CD4-positive, alpha-beta T cell (primary cell): ENCODE results near the gene DNAH3. TPM values are rescaled to one million over a fixed set of nuclear protein-coding genes. Genes with fewer than 3 reads are reported as not detected.

ENCODE experiments used
- ATAC-seq: fragments of 200-7000 bp; cut with Tn5 transposase; one replicate; pipeline ENCODE4 v1.10.0; 2022; ENCODE audit warnings: mild to moderate bottlenecking; ENCODE audit not compliant: poor library complexity
- CTCF ChIA-PET: fragments of 350-600 bp; sonication (Branson Sonifier 250); formaldehyde crosslinking; loops from one replicate; lab custom pipeline; 2021; ENCODE audit warnings: antibody characterized with exemption, inconsistent platforms; lab: Charles Lee
- POLR2A ChIA-PET: fragments of 350-600 bp; sonication (Branson Sonifier 250); formaldehyde crosslinking; loops from one replicate; lab custom pipeline; 2021; ENCODE audit warnings: antibody characterized with exemption, inconsistent platforms; lab: Charles Lee
- DNase-seq, 14 experiments: peaks; one replicate each; pipeline ENCODE4 v3.0.0-alpha.2; 2013 to 2020; ENCODE audit warnings: mixed read lengths in 2 of 14
- H3K27ac ChIP-seq, 2 donors: one replicate each; pipeline versions ENCODE4 v1.5.1 to v1.7.0; 2013; ENCODE audit warnings: low read length in 2 of 2, low read depth in 1 of 2, mild to moderate bottlenecking in 1 of 2
- H3K27me3 ChIP-seq, 2 experiments: 1 replicate in 1 of 2; 2 replicates in 1 of 2; pipeline versions ENCODE4 v1.6.1 to v1.7.0; 2013; ENCODE audit warnings: low read length in 2 of 2, control low read depth in 1 of 2, mild to moderate bottlenecking in 1 of 2, moderate library complexity in 1 of 2; ENCODE audit not compliant: insufficient read depth in 2 of 2, control insufficient read depth in 1 of 2
- H3K36me3 ChIP-seq: one replicate; pipeline ENCODE4 v1.6.1; 2013; ENCODE audit warnings: low read length, control low read depth; ENCODE audit not compliant: insufficient read depth
- H3K4me1 ChIP-seq: one replicate; pipeline ENCODE4 v1.6.1; 2013; ENCODE audit warnings: low read length, control low read depth; ENCODE audit not compliant: insufficient read depth
- H3K4me3 ChIP-seq: one replicate; pipeline ENCODE4 v1.5.1; 2013; ENCODE audit warnings: mild to moderate bottlenecking, low read length, moderate library complexity
- H3K9me3 ChIP-seq, 2 experiments: 1 replicate in 1 of 2; 2 replicates in 1 of 2; pipeline versions ENCODE4 v1.6.1 to v1.7.0; 2013; ENCODE audit warnings: low read length in 2 of 2, mild to moderate bottlenecking in 2 of 2, control low read depth in 1 of 2, moderate library complexity in 1 of 2; ENCODE audit not compliant: control insufficient read depth in 1 of 2, insufficient read depth in 1 of 2
- H3K27ac Mint-ChIP-seq: one replicate; pipeline ENCODE4 v1.8.0; 2020; ENCODE audit warnings: mixed read lengths
- H3K27me3 Mint-ChIP-seq: one replicate; pipeline ENCODE4 v1.8.0; 2021; ENCODE audit warnings: mixed read lengths
- H3K36me3 Mint-ChIP-seq: one replicate; pipeline ENCODE4 v1.8.0; 2021; ENCODE audit warnings: low read depth, mixed read lengths
- H3K4me1 Mint-ChIP-seq: one replicate; pipeline ENCODE4 v1.8.0; 2021; ENCODE audit warnings: low read depth, mixed read lengths
- H3K4me3 Mint-ChIP-seq: one replicate; pipeline ENCODE4 v1.8.0; 2020; ENCODE audit warnings: mild to moderate bottlenecking, mixed read lengths
- H3K9me3 Mint-ChIP-seq: one replicate; pipeline ENCODE4 v1.8.0; 2020; ENCODE audit warnings: mixed read lengths
- intact Hi-C, 2 experiments: fragments of 100-400 bp; cut with DNase I in 1 of 2; cut with micrococcal nuclease in 1 of 2; formaldehyde crosslinking; loops; one replicate each; pipeline versions ENCODE4 v1.15.1 to v1.9.0; 2023 to 2025; cut with DNase I, micrococcal nuclease
- total RNA-seq, 174 experiments: library from RNA in 2 of 174; stranded (reverse) in 2 of 174; gene quantifications; one replicate each; pipeline ENCODE4 v1.2.3 and lab custom pipeline; 2021 to 2026
- TF ChIP-seq, protein P1 (sequence below): fragments of 200-600 bp; IDR thresholded peaks from one replicate; pipeline ENCODE4 v1.8.0; 2022; ENCODE audit warnings: antibody characterized with exemption, mild to moderate bottlenecking

Gene DNAH3
- total RNA-seq, 2 experiments from 2014 or later: not detected

DNA sequence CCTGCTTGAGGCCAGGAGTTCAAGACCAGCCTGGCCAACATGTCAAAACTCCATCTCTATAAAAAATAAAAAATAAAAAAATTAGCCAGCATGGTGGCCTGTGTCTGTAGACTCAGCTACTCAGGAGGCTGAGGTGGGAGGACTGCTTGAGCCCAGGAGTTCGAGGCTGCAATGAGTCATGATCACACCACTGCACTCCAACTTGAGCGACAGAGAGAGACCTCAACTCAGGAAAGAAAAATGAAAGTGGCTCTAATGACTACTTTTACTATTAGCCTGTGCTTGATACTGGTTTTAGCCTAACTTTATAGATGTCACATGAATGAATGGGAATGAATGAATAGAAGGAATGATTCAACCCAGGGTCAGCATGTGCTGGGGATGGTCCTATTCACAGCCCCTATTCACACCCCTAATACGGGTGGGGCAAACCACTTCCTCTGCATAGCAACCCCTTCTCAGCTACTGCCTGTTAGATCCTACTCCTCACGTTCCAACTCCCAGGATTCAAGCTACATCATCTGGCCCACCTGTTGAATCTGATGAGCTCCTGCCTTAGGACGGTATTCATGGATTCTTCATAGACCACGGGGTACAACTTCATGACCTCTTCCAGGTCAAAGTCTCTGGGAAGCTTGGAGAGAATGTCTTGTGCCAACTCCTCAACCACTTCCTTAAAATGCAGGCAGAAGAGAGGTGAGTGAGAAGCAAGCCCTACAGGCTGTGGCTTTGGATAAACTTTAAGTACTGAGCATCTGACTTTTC is 209.6 kb downstream of the DNAH3 start:
- Histone ChIP-seq H3K27ac (no peak overlapping the region), H3K4me3 (no peak overlapping the region), H3K27me3 (no peaks in the 10 kb centered on the region), H3K36me3 (no peaks in the 10 kb centered on the region), H3K4me1 (peaks cover 9% of the 10 kb centered on the region), H3K9me3 (no peaks in the 10 kb centered on the region)
- POLR2A ChIA-PET: no interaction called here
- H3K36me3 Mint-ChIP-seq: no peaks in the 10 kb centered on the region
- H3K4me1 Mint-ChIP-seq: peaks cover 5% of the 10 kb centered on the region
- H3K27me3 Mint-ChIP-seq: no peaks in the 10 kb centered on the region
- DNase-seq (no peak), ATAC-seq (no peak)
- intact Hi-C loops: no loop called here
- H3K27ac Mint-ChIP-seq: no peak overlapping the region
- CTCF ChIA-PET: no interaction called here
- TF ChIP-seq, protein P1, sequence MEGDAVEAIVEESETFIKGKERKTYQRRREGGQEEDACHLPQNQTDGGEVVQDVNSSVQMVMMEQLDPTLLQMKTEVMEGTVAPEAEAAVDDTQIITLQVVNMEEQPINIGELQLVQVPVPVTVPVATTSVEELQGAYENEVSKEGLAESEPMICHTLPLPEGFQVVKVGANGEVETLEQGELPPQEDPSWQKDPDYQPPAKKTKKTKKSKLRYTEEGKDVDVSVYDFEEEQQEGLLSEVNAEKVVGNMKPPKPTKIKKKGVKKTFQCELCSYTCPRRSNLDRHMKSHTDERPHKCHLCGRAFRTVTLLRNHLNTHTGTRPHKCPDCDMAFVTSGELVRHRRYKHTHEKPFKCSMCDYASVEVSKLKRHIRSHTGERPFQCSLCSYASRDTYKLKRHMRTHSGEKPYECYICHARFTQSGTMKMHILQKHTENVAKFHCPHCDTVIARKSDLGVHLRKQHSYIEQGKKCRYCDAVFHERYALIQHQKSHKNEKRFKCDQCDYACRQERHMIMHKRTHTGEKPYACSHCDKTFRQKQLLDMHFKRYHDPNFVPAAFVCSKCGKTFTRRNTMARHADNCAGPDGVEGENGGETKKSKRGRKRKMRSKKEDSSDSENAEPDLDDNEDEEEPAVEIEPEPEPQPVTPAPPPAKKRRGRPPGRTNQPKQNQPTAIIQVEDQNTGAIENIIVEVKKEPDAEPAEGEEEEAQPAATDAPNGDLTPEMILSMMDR: no peak
- H3K4me3 Mint-ChIP-seq: no peak overlapping the region
- H3K9me3 Mint-ChIP-seq: no peaks in the 10 kb centered on the region

GRCh38 chr16:20939611-20940010 is 211.0 kb downstream of the DNAH3 start:
- no peaks in the 10 kb centered on the region for H3K9me3 ChIP-seq
- no peak overlapping the region for H3K4me3 ChIP-seq
- H3K27me3 ChIP-seq: no peaks in the 10 kb centered on the region
- ATAC-seq (no peak), DNase-seq (no peak)
- intact Hi-C loops: no loop called here
- peaks cover 8% of the 10 kb centered on the region for H3K4me1 ChIP-seq
- POLR2A ChIA-PET: no interaction called here
- H3K27ac ChIP-seq: no peak overlapping the region
- Mint-ChIP-seq H3K4me3 (no peak overlapping the region), H3K27ac (no peak overlapping the region), H3K4me1 (peaks cover 5% of the 10 kb centered on the region), H3K9me3 (no peaks in the 10 kb centered on the region), H3K36me3 (no peaks in the 10 kb centered on the region), H3K27me3 (no peaks in the 10 kb centered on the region)
- CTCF ChIA-PET: no interaction called here
- no peaks in the 10 kb centered on the region for H3K36me3 ChIP-seq
- TF ChIP-seq, protein P1: no peak

DNA sequence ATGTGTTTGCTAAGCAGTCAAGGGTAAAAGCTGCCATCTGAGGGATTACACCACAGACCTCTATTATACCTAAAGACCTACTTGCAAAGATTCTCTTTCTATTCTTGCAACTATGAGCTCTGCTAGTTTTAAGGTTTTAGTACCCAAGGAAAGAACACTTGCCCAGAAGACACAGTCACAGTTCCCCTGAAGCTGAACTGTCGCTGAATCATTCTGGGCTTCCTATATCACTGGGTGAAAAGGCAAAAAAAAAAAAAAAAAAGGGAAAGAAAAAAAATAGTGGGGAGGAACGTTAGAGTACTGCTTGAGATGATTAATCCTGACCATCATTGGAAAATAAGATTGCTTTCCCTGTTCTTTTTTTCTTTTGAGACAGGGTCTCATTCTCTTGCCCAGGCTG is 212.2 kb downstream of the DNAH3 start:
- Histone ChIP-seq H3K36me3 (no peaks in the 10 kb centered on the region), H3K4me1 (peaks cover 4% of the 10 kb centered on the region), H3K27me3 (no peaks in the 10 kb centered on the region), H3K27ac (no peak overlapping the region), H3K4me3 (no peak overlapping the region), H3K9me3 (no peaks in the 10 kb centered on the region)
- DNase-seq (no peak), ATAC-seq (no peak)
- Mint-ChIP-seq H3K4me1 (peaks cover 5% of the 10 kb centered on the region), H3K27ac (no peak overlapping the region), H3K9me3 (no peaks in the 10 kb centered on the region), H3K4me3 (no peak overlapping the region), H3K36me3 (no peaks in the 10 kb centered on the region), H3K27me3 (no peaks in the 10 kb centered on the region)
- TF ChIP-seq, protein P1: no peak
- POLR2A ChIA-PET: no interaction called here
- CTCF ChIA-PET: interaction anchor here (0.5 kb wide), 1 partner anchor 63 kb away, joined by 3 read pairs; no protein-coding TSS in a partner anchor
- intact Hi-C loops: no loop called here
